NCI-H128 (cell line): Measurements from ENCODE around the gene CAPN6.

Experiments used
- DNase-seq: peaks from one replicate; lab custom pipeline; 2025; ENCODE audit not compliant: unreplicated experiment; lab: John Stamatoyannopoulos, UW

Gene CAPN6

DNA sequence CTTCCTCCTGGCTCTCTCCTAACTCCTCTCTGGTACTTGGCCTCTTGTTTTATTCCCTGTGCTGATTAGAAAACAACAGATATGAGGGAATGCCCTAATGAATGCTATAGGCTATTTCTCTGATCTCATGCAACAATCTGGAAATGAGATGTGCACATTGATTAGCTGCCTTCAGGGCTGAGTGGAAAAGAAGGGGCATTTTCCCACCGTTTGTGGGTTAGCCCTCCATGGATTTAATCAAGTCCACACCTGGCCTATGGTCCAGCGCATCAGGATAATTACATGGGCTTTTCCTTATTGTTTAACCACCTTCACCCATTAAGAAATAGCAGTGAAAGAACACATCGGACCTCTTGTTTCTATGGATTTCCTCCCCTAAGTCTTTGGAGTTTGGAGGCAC is 70.0 kb downstream of the CAPN6 start:
- DNase-seq = no peak

DNA sequence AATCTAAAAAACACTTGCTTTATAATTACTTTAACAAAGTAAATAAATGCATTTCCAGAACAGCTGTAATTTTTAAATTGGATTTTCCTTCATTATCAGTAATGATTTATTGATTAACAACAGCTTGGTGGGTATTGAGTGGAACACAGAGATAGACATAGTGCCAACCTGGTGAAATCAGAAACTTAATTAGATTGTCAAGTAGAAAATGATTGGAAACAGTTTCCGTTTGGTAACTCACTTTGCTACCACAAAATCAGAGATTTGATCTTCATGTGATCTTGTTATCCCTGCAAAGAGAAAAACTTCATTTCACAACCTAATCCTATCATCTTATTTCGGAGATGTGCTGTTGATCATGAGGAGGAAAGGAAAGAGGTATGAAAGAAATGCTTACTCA is 70.8 kb downstream of the CAPN6 start:
- no peak for DNase-seq
